NOMO-1 treated with DMSO at 0.1 percent for 48 hours (cell line): ENCODE data around the gene PTGDS.
"Not testable (repeated sequence)": the region's sequence is repeated elsewhere in the genome, so short reads cannot be mapped to it uniquely, and the experiment has no call there.

Experiments used
- DNase-seq: peaks from one replicate; lab custom pipeline; 2025; ENCODE audit not compliant: unreplicated experiment; lab: John Stamatoyannopoulos, UW

Gene PTGDS

GRCh38 chr9:136985853-136986252, 8.5 kb downstream of the PTGDS start:
- no peak for DNase-seq

- no peak for DNase-seq
These were observed 11.6 kb downstream of the PTGDS start for GRCh38 chr9:136988872-136989271.

GRCh38 chr9:136990242-136990911, 13.1 kb downstream of the PTGDS start:
- no peak for DNase-seq

GRCh38 chr9:136991993-136992818, 14.9 kb downstream of the PTGDS start, which contains the start of gene PAXX:
TSS of gene PAXX (plus strand) at chr9:136992422. CDS start at chr9:136992444, 22 bp downstream.
- peak; percentile 94 for DNase-seq

- no peak for DNase-seq
These were observed 15.6 kb downstream of the PTGDS start for GRCh38 chr9:136992819-136993369.

GRCh38 chr9:136994180-136994887, 17.0 kb downstream of the PTGDS start:
- no peak for DNase-seq

- DNase-seq = no peak
These were observed 17.6 kb downstream of the PTGDS start for GRCh38 chr9:136994888-136995230.

- DNase-seq = no peak
These were observed 18.1 kb downstream of the PTGDS start for GRCh38 chr9:136995362-136995761.

- DNase-seq = no peak
These were observed 18.5 kb downstream of the PTGDS start for GRCh38 chr9:136995772-136996311.

- no peak for DNase-seq
These were observed 19.3 kb downstream of the PTGDS start, which contains the start of gene CLIC3 for GRCh38 chr9:136996361-136997292. TSS of gene CLIC3 (minus strand) at chr9:136996568. CDS start at chr9:136996543, 25 bp downstream.

GRCh38 chr9:136997371-136997770, 20.1 kb downstream of the PTGDS start:
- no peak for DNase-seq

GRCh38 chr9:136997830-136998234, 20.5 kb downstream of the PTGDS start:
- DNase-seq = no peak

- peak; percentile 99 for DNase-seq
These were observed 23.1 kb downstream of the PTGDS start for GRCh38 chr9:137000177-137000930.

- DNase-seq = no peak
These were observed 24.7 kb downstream of the PTGDS start for GRCh38 chr9:137001857-137002645.

GRCh38 chr9:137002646-137003041, 25.3 kb downstream of the PTGDS start:
- DNase-seq = no peak

GRCh38 chr9:137004285-137004684, 27.0 kb downstream of the PTGDS start:
- not testable (repeated sequence) for DNase-seq

GRCh38 chr9:137006116-137007003, 29.1 kb downstream of the PTGDS start:
- no peak for DNase-seq
